Right kidney (tissue), 1 donor: Measurements from ENCODE around the gene CCR6.

ENCODE experiments used
- DNase-seq: peaks from one replicate; pipeline ENCODE4 v3.0.0-alpha.2; 2016

The CCR6 gene

DNA sequence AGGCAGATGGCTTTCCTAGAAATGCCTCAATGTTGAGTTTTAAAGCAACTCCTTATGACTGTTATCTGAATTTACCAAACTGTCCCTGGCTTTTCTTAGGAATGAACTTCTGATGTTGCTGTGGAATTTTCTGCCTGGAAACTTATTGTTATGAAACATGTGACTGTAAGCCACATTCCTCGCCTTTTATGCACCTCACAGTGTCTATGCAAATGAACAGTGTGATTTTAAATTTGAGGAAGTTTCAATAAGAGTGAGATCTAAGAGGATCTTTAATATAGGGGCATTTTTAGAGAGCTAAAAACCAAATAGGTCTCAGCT is 2.4 kb upstream of the CCR6 start:
- no peak for DNase-seq

DNA sequence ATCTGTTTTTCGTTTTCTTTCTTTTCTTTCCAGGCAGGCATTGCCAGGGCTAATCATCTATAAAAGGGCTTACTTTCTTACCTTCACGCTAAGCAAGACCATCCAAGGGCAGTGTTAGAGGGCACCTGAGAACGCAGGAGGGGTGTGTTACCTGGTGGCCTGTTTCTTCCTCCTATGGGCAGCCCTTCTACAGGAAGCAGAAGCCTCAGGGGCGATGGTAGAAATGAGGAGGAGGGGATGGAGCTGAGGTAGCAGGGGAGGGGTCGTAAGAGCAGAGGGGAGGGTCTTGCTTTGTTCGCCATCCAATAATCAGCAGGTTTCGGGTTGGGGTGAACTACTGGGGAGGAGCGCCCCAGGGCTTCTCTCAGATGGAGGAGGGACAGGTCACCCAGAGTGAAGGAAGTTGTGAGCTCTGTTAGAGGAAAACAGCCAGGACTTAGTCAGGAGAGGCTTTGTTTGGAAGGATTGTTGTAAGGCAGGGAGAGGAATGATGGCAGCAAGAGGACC is 1.5 kb upstream of the CCR6 start:
- no peak for DNase-seq

DNA sequence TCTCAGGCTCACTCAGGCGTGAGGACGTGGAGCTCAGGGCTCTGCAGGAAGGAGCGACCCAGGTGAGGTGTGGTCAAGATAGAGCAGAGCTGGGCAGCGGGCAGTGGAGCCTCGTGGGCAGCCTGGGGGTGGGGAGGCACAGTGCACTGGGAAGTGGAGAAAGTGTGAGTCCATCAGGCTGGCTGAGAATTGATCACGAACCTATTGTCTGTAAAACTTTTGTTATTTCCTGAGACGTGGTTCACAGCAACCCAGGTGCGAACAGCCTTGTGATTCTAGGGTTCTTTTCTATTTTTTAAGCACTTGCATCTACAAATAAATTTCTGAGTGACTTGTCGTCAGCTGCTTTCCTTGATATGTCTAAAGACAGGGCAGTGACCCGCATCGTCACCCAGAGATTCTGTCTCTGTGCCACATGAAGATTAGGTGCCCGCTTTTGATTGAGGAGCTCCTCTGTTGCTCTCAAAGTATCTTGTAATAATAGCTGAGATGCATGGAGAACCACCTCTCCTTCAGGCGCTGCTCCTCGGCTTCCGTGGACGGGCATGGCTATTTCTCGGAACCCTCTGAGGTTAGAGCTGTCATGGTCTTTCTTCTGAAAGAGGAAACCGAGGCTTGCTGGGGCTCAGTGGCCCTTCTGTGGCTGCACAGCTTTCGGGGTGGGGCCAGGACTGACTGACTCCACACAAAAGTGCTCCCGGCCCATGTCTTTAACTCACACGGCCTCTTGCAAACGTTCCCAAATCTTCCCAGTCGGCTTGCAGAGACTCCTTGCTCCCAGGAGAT is 662 bp upstream of the CCR6 start:
- DNase-seq, result no peak

DNA sequence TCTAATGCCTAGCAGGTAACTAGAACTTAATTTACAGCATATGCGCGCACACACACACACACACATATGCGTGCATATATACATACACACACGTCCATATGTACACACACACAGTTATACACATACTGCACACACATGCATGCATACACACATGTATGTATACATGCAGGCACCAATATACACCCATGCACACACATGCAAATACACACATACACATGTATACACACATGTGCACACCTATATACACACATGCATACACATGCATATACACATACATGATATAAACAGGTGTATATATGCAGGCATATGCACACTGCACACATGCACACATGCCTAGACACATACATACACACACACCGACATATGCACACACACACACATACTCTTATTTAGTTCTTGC is 1.9 kb downstream of the CCR6 start:
- no peak for DNase-seq

DNA sequence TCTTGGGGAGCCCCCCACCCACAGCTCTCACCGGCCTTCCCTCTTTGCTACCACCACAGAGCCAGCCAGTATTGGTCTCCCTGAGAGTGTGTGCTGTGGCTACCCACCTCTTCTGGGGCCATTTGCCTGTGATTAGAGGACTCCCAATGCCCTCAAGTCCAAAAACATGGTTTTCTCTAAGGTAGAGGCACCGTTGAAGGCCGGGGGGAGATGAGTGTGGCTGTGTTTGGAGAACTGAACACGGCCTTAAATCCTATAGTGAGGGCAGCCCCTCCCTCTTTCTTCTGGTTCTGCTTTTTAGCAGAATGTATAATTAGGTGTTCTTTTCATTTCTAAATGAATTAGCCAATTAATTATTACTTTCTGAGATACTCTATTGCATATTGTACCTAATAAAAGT is 2.5 kb downstream of the CCR6 start:
- DNase-seq, result no peak

DNA sequence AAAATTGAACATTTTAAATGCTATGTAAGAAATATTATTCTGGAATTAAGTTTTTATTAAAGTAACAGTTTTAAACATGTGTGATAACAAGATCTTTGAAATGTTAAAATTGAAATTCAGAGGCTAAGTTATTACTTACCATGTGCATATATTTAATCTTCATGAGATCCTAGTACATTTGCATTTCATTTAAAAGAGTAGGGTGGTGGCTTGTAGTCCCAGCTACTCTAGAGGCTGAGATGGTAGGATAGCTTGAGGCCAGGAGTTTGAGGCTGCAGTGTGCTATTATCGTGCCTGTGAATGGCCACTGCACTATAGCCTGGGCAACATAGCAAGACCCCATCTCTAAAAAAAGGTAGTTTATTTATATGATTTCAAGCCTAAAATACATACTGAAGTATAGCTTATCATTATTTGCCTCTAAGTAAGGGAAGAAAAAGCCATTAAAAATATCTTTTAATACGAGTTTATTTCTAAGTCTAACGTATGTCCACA is 3.0 kb downstream of the CCR6 start:
- DNase-seq, result no peak

DNA sequence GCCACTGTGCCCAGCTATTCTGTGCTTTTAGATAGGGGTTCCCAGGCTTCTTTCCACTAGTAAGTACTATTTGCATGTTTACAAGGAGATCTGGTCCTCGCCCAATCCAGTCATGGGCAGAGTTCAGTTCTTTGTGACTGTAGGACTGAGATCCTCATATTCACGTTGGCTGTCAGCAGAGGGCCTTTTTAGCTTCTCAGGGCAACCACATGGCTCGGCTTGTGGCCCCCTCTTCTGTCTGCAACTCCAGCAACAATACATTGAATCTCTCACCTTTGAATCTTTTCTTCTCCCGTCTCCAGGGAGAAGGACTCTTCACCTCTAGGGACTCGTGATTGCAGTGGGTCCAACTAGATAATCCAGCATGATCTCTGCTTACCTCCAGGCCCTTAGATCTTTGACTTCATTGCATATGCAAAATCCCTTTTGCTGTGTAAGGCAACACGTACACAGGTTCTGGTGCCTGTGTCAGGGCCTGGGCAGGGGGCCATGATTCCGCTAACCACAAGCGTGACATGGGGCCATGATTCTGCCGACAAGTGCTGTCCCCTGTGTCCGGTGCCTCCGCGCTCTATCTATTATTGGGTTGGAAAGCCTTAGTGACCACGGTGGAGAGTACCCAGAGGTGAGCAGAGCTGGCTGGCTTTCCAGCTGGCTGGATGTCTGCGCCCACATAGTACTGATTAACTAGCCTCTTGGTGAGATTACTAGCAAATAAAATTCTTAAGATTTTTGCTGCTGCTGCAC is 5.1 kb downstream of the CCR6 start:
- no peak for DNase-seq

DNA sequence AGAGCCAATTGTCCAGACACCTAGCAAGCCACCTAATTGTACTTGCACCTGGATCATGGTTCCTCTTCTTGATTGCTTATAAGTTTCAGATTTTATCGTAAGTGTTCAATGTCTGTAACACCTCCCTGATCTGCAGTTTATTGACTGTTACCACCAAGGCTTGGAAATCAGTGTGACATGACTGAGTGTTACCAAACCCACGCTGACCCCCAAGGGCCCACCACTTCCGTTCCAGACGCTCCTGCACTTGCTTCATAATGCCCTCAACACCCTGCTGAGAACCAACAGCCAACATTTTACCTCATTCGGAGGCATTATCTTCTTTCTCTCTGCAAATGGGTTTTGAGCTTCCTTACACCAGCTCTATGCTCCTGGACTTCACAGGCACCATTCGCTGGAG is 6.3 kb downstream of the CCR6 start:
- no peak for DNase-seq

DNA sequence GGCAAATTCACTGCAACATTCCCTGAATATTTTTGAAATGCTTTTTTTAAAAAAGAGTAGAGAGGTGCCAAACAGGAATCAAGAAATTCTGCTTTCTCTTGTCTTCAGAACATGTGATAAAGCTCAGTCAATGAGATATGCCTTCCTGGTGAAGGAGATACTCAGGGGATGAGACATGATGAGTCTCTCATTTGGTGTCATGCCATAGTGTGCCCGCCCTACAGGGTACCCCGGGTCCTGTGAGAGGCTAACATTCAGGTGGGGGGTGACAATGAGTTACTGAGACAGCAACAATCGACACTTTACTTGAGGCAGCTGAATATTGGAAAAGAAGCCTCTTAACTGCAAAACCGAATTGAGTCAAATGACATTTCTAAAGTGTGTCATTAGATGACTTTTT is 6.7 kb downstream of the CCR6 start:
- DNase-seq, result no peak

DNA sequence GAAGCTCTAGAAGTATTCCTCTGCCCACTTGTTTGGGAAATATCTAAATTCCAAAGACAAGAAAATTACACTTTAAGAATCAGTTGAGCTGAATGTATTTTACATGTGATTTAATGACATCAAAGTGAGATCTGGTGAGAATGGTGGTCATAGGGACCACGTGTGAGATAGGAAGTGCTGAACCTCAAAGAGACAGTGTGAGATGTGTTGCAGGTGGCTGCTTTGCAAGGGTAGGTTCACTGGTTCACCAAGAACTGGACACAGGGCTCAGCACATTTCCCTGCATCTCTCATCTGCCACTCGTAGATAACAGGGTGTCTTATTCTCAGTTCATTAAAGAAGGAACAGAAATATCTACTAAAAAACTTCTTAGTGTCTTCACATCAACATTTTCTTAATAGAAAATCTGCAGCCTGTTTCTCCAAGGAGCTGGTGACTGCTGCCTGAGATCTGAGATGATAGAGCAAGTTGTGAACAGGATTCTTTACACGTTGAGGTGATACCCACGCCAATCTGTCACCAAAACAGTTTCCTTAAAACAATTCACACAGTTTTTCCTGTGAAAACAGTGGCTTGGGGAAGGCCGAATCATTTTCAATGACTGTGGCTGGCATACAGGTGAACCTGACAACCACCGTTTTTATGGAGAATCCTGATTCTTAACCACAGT is 7.2 kb downstream of the CCR6 start:
- DNase-seq, result no peak

DNA sequence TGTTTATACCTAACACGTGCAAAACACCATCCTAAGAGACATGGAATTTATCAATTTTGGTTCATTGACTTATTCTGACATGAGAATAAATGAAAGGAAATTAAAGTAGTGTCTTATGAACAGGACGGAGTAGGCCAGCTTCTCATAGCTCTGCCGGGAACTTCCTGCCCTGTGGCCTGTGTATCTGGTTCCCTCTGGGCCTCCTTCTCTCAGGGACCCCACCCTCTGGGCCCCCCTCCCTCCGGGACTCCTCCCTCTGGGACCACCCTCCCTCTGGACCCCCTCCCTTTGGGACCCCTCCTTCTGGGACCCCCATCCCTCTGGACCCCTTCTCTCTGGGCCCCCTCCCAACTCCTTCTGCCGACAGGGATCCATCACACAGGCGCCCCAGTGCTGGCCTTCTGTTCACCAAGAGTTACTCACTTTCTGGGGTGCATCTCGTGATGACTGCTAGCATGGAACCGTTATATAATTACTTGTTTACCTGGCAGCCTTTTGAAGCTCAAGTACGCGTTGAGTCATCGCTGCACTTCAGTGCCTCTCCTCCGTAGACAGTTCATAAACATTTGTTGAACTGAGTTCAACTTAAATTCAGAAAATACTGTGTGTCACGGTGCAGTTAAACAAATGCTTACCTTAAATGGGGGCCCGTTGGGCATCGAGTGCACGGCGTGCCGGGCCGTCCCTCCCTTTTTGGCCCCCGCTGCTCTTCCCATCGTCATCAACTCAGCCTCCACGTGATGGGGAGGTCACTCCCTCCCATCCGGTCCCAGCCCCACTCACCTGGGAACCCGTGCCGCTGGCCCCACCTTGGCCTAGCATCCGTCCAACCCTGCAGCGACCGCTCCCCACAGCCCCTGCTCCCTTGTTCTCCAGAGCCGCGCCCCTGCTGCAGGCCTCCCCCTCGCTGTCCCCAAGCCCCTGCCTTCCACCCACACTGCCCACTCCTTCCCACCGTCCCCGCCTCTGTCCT is 8.1 kb downstream of the CCR6 start:
- no peak for DNase-seq

DNA sequence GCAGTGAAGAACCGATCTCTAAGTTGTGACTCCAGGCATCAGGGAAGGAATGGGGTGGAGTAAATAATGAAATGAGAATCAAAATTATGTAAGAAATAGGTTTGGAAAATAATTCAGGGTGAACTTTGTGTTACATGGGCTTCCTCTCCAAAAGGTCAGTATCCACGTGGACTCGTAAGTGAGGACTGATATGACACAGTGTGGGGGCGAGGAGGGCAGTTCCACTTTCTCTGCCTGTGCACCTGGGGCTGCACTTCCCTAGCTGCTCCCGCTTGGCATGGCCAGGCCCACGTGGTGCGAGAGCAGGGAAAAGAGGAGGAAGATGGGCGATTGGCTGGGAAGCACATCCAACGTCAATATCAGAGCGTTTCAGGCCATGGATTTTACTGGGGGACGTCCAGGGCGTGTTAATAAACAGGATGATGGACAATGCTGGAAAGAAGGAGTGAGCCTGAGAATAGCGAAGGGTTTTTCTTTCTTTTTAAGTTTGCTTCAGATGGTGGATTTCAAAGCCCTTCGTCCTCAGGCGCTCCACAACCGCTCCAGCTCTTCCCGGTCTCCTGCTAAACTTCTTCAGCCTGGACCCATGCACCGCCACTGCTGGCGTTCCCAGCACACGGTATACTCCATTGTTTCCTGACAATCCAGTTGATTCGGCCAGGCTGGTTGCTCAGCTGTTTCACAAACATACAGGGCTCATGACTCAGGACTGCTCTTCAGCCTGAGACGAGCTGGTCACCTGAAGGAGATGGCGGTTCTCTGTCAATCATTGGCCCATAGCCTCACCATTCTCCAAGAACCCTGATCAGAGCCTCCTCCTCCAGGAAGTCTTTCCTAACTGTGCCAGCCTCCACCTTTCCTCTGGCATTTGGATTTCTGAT is 11.8 kb downstream of the CCR6 start:
- DNase-seq, result no peak

DNA sequence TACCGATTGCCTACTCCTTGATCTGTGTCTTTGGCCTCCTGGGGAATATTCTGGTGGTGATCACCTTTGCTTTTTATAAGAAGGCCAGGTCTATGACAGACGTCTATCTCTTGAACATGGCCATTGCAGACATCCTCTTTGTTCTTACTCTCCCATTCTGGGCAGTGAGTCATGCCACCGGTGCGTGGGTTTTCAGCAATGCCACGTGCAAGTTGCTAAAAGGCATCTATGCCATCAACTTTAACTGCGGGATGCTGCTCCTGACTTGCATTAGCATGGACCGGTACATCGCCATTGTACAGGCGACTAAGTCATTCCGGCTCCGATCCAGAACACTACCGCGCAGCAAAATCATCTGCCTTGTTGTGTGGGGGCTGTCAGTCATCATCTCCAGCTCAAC is 13.5 kb downstream of the CCR6 start:
- no peak for DNase-seq

DNA sequence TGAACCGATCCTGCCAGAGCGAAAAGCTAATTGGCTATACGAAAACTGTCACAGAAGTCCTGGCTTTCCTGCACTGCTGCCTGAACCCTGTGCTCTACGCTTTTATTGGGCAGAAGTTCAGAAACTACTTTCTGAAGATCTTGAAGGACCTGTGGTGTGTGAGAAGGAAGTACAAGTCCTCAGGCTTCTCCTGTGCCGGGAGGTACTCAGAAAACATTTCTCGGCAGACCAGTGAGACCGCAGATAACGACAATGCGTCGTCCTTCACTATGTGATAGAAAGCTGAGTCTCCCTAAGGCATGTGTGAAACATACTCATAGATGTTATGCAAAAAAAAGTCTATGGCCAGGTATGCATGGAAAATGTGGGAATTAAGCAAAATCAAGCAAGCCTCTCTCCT is 14.2 kb downstream of the CCR6 start:
- no peak for DNase-seq

DNA sequence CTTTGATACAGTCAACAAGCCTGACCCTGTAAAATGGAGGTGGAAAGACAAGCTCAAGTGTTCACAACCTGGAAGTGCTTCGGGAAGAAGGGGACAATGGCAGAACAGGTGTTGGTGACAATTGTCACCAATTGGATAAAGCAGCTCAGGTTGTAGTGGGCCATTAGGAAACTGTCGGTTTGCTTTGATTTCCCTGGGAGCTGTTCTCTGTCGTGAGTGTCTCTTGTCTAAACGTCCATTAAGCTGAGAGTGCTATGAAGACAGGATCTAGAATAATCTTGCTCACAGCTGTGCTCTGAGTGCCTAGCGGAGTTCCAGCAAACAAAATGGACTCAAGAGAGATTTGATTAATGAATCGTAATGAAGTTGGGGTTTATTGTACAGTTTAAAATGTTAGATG is 15.0 kb downstream of the CCR6 start:
- DNase-seq, result no peak

DNA sequence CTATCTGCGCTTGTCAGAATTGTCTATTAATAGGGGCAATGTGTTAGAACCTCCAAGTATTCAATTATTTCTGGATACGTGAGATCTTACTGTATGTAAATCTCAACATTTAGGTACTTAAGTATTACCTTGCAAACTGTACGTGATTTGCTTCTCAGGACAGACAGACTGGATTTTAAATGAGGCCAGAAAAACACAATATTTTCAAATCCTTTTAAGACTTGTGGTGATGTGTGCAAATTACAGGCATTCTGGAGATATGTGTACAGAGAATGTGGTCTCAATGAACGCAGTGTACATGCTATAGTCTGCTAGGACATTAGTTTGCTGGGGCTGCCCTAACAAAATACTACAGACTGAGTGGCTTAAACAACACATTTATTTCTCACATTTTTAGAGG is 16.9 kb downstream of the CCR6 start:
- DNase-seq, result no peak

DNA sequence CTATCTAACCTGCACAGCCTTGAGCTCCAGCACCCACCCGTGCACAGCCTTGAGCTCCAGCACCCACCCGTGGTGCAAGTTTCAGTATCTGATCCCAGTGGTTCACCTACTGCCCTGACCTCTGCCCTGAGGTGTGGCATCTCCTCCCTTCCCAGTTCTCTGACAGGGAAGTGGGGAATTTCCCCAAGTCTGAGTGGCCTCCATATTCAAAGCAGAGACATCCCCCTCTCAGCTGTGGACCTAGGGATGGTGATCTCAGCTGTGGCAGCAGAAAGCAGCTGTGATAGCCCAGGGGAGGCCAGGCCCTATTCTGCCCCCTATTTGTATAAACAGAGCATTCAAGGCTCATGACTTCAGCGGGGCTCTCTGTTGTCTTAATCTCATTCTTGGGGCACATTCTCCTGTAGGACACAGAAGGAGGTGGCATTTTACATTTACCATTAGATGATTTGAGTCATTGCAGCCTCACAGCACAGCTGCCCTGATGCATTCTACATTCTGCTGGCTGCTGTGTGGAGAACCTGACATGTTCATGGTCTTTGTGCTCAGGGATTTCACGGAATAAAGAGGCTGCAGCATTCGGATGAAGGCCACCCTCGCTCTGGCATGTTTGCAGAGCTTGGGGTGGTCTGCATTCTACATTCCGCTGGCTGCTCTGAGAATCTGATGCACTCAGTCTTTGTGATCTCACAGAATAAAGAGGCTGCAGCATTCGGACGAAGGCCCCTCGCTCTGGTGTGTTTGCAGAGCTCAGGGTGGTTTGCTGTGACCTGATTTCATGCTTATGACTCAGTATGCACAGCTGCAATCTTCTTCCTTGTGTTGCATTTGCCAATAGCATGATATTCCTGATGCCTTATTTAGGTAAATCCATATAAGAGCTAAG is 17.9 kb downstream of the CCR6 start:
- DNase-seq, result no peak

DNA sequence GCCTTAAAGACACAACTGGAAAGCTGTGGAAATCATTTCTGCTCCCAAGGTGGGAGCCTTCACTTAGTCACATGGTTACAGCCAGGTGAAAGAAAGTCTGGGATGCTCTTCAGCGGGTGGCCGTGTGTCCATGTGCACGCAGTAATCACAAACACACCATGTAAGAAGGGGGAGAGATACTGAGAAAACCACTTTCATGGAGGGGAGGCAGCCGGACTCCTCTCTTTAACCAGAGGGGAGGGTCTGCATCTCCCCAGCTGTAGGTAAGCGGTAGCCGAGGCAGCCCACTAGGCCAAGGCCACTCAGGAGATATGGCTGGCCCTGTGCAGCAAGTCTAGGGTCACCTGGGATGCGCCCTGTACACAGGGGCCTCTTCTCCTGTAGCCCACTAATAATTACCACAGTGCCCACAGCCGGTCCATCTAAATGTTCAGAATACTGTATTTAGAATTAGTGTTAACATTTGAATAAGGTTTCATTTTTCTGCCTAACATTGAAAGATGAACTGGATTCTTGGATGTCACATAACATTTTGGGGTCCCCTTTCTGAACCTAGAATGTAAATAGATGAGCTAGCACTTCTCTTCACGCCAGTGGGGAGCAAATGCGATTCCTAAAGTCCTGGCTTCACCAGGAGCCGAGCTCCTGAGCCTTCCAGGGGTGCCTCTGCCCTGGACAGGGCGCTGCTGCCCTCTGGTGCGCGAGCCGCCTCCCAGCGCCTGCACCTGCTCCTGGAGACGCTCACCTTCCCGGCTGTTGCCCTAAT is 19.0 kb downstream of the CCR6 start:
- DNase-seq, result peak; percentile 44

DNA sequence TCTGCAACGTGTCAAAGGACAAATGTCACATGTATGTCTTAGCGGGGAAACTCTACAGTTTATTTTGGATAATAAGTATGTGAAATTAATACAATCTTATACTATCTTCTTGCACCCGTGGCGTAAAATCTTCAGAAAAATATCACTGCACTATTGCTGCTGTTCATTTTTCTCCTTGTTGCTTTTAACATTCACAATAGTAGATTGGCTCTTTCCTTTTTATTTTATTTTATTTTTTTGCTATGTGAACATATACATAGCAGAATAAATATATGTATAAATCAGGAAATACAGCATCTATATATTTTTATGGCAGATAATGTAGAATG is 19.5 kb downstream of the CCR6 start:
- no peak for DNase-seq
